ENCODE data around the gene ZCCHC9. TPM values are rescaled to one million over a fixed set of nuclear protein-coding genes. Genes with fewer than 3 reads are reported as not detected.
A peak's percentile ranks its signal among the peaks of the same experiment; 100 is the strongest.
"Not testable (repeated sequence)": the region's sequence is repeated elsewhere in the genome, so short reads cannot be mapped to it uniquely, and the experiment has no call there.

ZCCHC9 gene
- total and polyA plus RNA-seq, 5 donors from 2014 or later, result 18.7 to 24.9 (median 21.7) TPM

DNA sequence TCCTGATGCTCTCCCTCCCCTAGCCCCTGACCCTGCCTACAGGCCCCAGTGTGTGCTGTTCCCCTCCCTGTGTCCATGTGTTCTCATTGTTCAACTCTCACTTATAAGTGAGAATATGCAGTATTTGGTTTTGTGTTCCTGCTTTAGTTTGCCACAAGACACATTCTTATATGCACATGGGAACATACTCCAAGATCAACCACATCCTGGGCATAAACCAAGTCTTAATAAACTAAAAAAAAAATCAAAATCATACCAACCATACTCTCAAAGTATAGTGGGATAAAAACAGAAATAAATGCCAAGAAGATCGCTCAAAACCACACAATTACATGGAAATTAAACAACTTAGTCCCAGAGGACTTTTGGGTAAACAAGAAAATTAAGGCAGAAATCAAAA is 11.2 kb upstream of the ZCCHC9 start:
- DNase-seq (no peak), ATAC-seq (ENCODE audit: low read depth in 2 of 2) (no peak)
- Mint-ChIP-seq H3K27me3 (no peaks in the 10 kb centered on the region), H3K9me3 (peaks cover 0 to 28% (median 7%) of the 10 kb centered on the region in 7 donors), H3K36me3 (peaks cover 32% of the 10 kb centered on the region), H3K4me1 (peaks cover 49 to 83% (median 65%) of the 10 kb centered on the region in 4 donors), H3K27ac (peak overlapping the region; percentile 48 to 63 (median 53)), H3K4me3 (peak overlapping the region in 3 of 4 donors; percentile 25 to 40 (median 33))
- H3K4me3 ChIP-seq (ENCODE audit: low read depth, low read length), result no peak overlapping the region
- no peaks in the 10 kb centered on the region for H3K27me3 ChIP-seq (ENCODE audit: control insufficient read depth, insufficient read depth, low read length)
- no peaks in the 10 kb centered on the region for H3K36me3 ChIP-seq (ENCODE audit: control insufficient read depth, insufficient read depth, low read length)
- H3K27ac ChIP-seq (ENCODE audit: insufficient read depth, low read length, poor library complexity, severe bottlenecking), result no peak overlapping the region
- peaks cover 17% of the 10 kb centered on the region for H3K4me1 ChIP-seq (ENCODE audit: control insufficient read depth, insufficient read depth, low read length, poor library complexity, severe bottlenecking)
- peaks cover 0 to 8% of the 10 kb centered on the region in 2 experiments for H3K9me3 ChIP-seq (ENCODE audit: control insufficient read depth in 2 of 2, low read length in 2 of 2)

DNA sequence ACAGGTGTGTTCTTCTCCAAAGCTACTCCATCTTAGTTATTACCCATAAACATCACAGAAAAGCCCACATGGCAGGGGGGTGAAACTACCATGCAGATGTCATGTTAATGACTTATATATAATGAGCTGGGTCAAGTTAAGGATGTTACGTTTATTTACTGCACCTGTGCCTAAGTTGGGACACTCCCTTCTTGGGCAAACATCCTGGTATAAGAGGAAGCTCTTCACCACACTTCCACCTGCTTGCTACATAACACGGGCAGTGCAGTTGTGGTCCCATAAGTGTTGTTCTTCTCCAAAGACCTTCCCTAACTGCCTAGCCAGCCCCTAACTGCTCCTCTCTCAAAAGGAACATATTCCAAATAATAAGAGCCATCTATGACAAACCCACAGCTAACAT is 9.3 kb upstream of the ZCCHC9 start:
- Mint-ChIP-seq H3K4me3 (peak overlapping the region in 3 of 4 donors; percentile 37 to 75 (median 45)), H3K27me3 (no peaks in the 10 kb centered on the region), H3K9me3 (peaks cover 0 to 28% (median 7%) of the 10 kb centered on the region in 7 donors), H3K36me3 (peaks cover 25% of the 10 kb centered on the region), H3K4me1 (peaks cover 39 to 67% (median 54%) of the 10 kb centered on the region in 4 donors), H3K27ac (peak overlapping the region in 2 of 3 donors; percentile 57 to 80)
- H3K36me3 ChIP-seq (ENCODE audit: control insufficient read depth, insufficient read depth, low read length), result no peaks in the 10 kb centered on the region
- peaks cover 16% of the 10 kb centered on the region for H3K4me1 ChIP-seq (ENCODE audit: control insufficient read depth, insufficient read depth, low read length, poor library complexity, severe bottlenecking)
- no peaks in the 10 kb centered on the region for H3K27me3 ChIP-seq (ENCODE audit: control insufficient read depth, insufficient read depth, low read length)
- ATAC-seq (ENCODE audit: low read depth in 2 of 2), result peak in 1 of 2 donors; percentile 79
- H3K27ac ChIP-seq (ENCODE audit: insufficient read depth, low read length, poor library complexity, severe bottlenecking), result no peak overlapping the region
- peak in 2 of 3 donors; percentile 32 to 44 for DNase-seq
- H3K4me3 ChIP-seq (ENCODE audit: low read depth, low read length), result peak overlapping the region; percentile 19
- H3K9me3 ChIP-seq (ENCODE audit: control insufficient read depth in 2 of 2, low read length in 2 of 2), result peaks cover 0 to 8% of the 10 kb centered on the region in 2 experiments

DNA sequence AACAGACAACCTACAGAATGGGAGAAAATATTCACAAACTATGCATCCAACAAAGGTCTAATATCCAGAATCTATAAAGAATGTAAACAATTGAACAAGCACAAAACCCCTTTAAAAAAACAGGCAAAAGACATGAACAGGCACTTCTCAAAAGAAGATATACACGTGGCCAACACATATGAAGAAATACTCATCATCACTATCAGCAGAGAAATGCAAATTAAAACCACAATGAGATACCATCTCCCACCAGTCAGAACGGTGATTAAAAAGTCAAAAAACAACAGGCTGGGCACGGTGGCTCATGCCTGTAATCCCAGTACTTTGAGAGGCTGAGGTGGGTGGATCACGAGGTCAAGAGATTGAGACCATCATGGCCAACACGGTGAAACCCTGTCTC is 7.4 kb upstream of the ZCCHC9 start:
- ATAC-seq (ENCODE audit: low read depth in 2 of 2), result not testable (repeated sequence)

DNA sequence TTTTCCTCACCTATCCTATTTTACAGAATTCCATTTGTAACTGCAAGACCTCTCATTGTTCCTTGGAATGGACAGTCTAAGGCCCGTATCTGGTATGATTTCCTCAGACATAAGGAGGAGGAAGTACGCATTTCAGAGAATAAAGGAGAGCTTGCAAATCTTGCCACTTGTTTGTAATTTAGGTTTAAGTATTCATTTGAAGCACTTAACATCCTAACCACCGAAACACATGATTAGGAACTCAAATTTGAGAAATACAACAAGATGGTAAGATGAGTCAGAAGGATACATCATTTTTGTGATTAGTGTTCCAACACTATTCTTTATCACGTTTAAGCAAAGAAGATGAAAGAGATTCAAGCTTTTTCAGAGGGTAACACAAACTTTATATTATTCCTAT is 3.9 kb upstream of the ZCCHC9 start:
- peaks cover 33% of the 10 kb centered on the region for H3K4me1 ChIP-seq (ENCODE audit: control insufficient read depth, insufficient read depth, low read length, poor library complexity, severe bottlenecking)
- Mint-ChIP-seq H3K36me3 (peaks cover 8% of the 10 kb centered on the region), H3K27me3 (no peaks in the 10 kb centered on the region), H3K4me3 (peak overlapping the region in 1 of 4 donors; percentile 21), H3K4me1 (peaks cover 11 to 71% (median 42%) of the 10 kb centered on the region in 4 donors), H3K9me3 (peaks cover 0 to 13% (median 2%) of the 10 kb centered on the region in 7 donors), H3K27ac (peak overlapping the region in 1 of 3 donors; percentile 2)
- peaks cover 0 to 5% of the 10 kb centered on the region in 2 experiments for H3K9me3 ChIP-seq (ENCODE audit: control insufficient read depth in 2 of 2, low read length in 2 of 2)
- ATAC-seq (ENCODE audit: low read depth in 2 of 2) (no peak), DNase-seq (no peak)
- no peaks in the 10 kb centered on the region for H3K27me3 ChIP-seq (ENCODE audit: control insufficient read depth, insufficient read depth, low read length)
- peak overlapping the region; percentile 45 for H3K27ac ChIP-seq (ENCODE audit: insufficient read depth, low read length, poor library complexity, severe bottlenecking)
- peak overlapping the region; percentile 4 for H3K4me3 ChIP-seq (ENCODE audit: low read depth, low read length)
- no peaks in the 10 kb centered on the region for H3K36me3 ChIP-seq (ENCODE audit: control insufficient read depth, insufficient read depth, low read length)

More for the DNA sequence above, 7.4 kb upstream of the ZCCHC9 start:
- not testable (repeated sequence) for H3K27me3 Mint-ChIP-seq; H3K27me3 ChIP-seq (ENCODE audit: control insufficient read depth, insufficient read depth, low read length); H3K36me3 ChIP-seq (ENCODE audit: control insufficient read depth, insufficient read depth, low read length); H3K4me3 ChIP-seq (ENCODE audit: low read depth, low read length); H3K27ac ChIP-seq (ENCODE audit: insufficient read depth, low read length, poor library complexity, severe bottlenecking); H3K4me3 Mint-ChIP-seq; DNase-seq; H3K9me3 ChIP-seq (ENCODE audit: control insufficient read depth in 2 of 2, low read length in 2 of 2)
- Mint-ChIP-seq H3K4me1 (peaks cover 28 to 71% (median 49%) of the 10 kb centered on the region in 4 donors), H3K36me3 (peaks cover 25% of the 10 kb centered on the region), H3K9me3 (peaks cover 0 to 28% (median 7%) of the 10 kb centered on the region in 7 donors), H3K27ac (peak overlapping the region in 1 of 3 donors; percentile 1)
- peaks cover 13% of the 10 kb centered on the region for H3K4me1 ChIP-seq (ENCODE audit: control insufficient read depth, insufficient read depth, low read length, poor library complexity, severe bottlenecking)

DNA sequence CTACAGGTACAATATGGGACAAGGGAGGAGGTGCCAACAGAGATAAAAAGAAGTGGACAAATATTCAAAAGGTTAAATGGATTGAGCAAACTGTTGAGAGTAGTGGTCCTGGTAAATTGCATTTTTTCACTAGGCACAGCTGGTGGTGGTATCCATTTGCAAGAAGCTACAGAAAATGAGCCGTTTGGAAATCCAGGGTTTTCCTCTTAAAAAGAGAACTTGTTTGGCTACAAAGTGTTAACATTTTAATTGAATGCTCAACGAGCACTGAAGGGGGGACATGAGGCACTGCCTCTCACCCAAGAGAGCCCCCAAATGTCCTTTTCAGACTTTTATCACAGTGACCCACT is 491 bp upstream of the ZCCHC9 start:
- Histone ChIP-seq H3K4me1 (ENCODE audit: control insufficient read depth, insufficient read depth, low read length, poor library complexity, severe bottlenecking) (peaks cover 41% of the 10 kb centered on the region), H3K4me3 (ENCODE audit: low read depth, low read length) (peak overlapping the region; percentile 96), H3K27ac (ENCODE audit: insufficient read depth, low read length, poor library complexity, severe bottlenecking) (peak overlapping the region; percentile 87), H3K36me3 (ENCODE audit: control insufficient read depth, insufficient read depth, low read length) (peaks cover 6% of the 10 kb centered on the region), H3K9me3 (ENCODE audit: control insufficient read depth in 2 of 2, low read length in 2 of 2) (no peaks in the 10 kb centered on the region), H3K27me3 (ENCODE audit: control insufficient read depth, insufficient read depth, low read length) (no peaks in the 10 kb centered on the region)
- Mint-ChIP-seq H3K9me3 (no peaks in the 10 kb centered on the region), H3K4me3 (peak overlapping the region; percentile 91 to 98 (median 94)), H3K27ac (peak overlapping the region; percentile 89 to 99 (median 97)), H3K27me3 (no peaks in the 10 kb centered on the region), H3K4me1 (peaks cover 21 to 76% (median 51%) of the 10 kb centered on the region in 4 donors), H3K36me3 (peaks cover 6% of the 10 kb centered on the region)
- DNase-seq (no peak), ATAC-seq (ENCODE audit: low read depth in 2 of 2) (no peak)

DNA sequence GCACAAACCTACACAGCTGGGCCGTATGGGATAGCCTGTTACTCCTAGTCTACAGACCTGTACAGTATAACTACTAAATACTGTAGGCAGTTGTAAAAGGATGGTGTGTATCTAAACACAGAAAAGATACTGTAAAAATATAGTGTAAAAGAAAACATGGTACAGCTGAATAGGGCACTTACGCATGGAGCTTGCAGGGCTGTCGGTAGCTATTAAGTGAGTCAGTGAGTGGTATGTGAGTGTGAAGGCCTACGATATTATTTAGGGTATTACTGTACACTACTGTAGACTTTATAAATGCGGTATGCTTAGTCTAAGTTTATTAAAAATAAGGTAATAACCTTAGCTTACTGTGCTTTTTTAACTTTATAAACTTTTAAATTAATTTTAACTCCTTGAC is 1.2 kb downstream of the ZCCHC9 start:
- H3K27ac Mint-ChIP-seq, result peak overlapping the region; percentile 89 to 99 (median 97)
- H3K27me3 Mint-ChIP-seq, result no peaks in the 10 kb centered on the region
- H3K4me3 Mint-ChIP-seq, result peak overlapping the region; percentile 91 to 98 (median 94)
- H3K4me1 Mint-ChIP-seq, result peaks cover 21 to 74% (median 50%) of the 10 kb centered on the region in 4 donors
- H3K4me3 ChIP-seq (ENCODE audit: low read depth, low read length), result peak overlapping the region; percentile 96
- no peak overlapping the region for H3K27ac ChIP-seq (ENCODE audit: insufficient read depth, low read length, poor library complexity, severe bottlenecking)
- peaks cover 6% of the 10 kb centered on the region for H3K36me3 Mint-ChIP-seq
- no peaks in the 10 kb centered on the region for H3K9me3 ChIP-seq (ENCODE audit: control insufficient read depth in 2 of 2, low read length in 2 of 2)
- no peaks in the 10 kb centered on the region for H3K9me3 Mint-ChIP-seq
- peaks cover 6% of the 10 kb centered on the region for H3K36me3 ChIP-seq (ENCODE audit: control insufficient read depth, insufficient read depth, low read length)
- DNase-seq (no peak), ATAC-seq (ENCODE audit: low read depth in 2 of 2) (no peak)
- no peaks in the 10 kb centered on the region for H3K27me3 ChIP-seq (ENCODE audit: control insufficient read depth, insufficient read depth, low read length)
- peaks cover 39% of the 10 kb centered on the region for H3K4me1 ChIP-seq (ENCODE audit: control insufficient read depth, insufficient read depth, low read length, poor library complexity, severe bottlenecking)

DNA sequence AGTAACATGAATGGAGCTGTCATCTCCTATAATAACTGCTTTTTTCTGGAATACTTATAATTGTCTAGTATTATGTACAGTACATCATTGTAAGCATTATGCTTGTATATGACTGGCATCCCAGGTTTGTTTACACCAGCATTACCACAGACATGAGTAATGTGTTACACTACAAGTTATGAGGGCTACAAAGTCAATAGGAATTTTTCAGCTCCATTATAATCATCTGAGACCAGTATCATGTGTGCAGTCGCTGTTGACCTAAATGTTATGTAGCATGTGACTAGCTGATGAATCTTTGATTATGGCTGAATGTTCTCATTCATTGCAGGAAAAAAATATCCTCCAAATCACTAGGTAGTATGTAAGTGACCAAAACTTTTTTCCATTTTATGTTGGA is 2.2 kb downstream of the ZCCHC9 start:
- peaks cover 9% of the 10 kb centered on the region for H3K36me3 Mint-ChIP-seq
- no peak for DNase-seq
- H3K27me3 Mint-ChIP-seq, result no peaks in the 10 kb centered on the region
- H3K4me3 ChIP-seq (ENCODE audit: low read depth, low read length), result no peak overlapping the region
- H3K27me3 ChIP-seq (ENCODE audit: control insufficient read depth, insufficient read depth, low read length), result no peaks in the 10 kb centered on the region
- H3K4me1 Mint-ChIP-seq, result peaks cover 21 to 65% (median 48%) of the 10 kb centered on the region in 4 donors
- peak overlapping the region in 1 of 3 donors; percentile 63 for H3K27ac Mint-ChIP-seq
- H3K36me3 ChIP-seq (ENCODE audit: control insufficient read depth, insufficient read depth, low read length), result peaks cover 6% of the 10 kb centered on the region
- no peaks in the 10 kb centered on the region for H3K9me3 Mint-ChIP-seq
- H3K27ac ChIP-seq (ENCODE audit: insufficient read depth, low read length, poor library complexity, severe bottlenecking), result no peak overlapping the region
- no peaks in the 10 kb centered on the region for H3K9me3 ChIP-seq (ENCODE audit: control insufficient read depth in 2 of 2, low read length in 2 of 2)
- H3K4me3 Mint-ChIP-seq, result peak overlapping the region; percentile 36 to 84 (median 62)
- no peak for ATAC-seq (ENCODE audit: low read depth in 2 of 2)
- H3K4me1 ChIP-seq (ENCODE audit: control insufficient read depth, insufficient read depth, low read length, poor library complexity, severe bottlenecking), result peaks cover 38% of the 10 kb centered on the region

DNA sequence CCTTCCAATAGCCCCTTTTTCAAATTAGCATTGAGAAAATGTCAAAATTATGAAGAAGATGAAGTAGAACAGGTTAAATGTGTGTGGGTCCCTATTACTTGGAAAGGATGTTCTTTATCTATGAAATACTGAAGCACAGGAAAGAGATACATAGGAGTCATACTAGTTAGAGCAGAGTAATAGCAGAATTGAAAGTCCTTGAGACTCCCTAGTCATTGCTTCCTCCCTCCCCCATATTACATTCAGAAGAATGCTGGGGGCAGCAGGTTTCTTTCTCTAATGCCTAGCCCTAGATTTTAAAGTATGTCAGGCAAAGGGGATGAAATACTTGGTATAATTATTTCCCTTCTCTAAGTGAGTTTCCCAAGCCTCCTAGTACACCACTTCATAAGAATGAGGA is 4.4 kb downstream of the ZCCHC9 start:
- Mint-ChIP-seq H3K4me3 (no peak overlapping the region), H3K27ac (no peak overlapping the region), H3K27me3 (no peaks in the 10 kb centered on the region), H3K36me3 (peaks cover 23% of the 10 kb centered on the region), H3K9me3 (no peaks in the 10 kb centered on the region), H3K4me1 (peaks cover 14 to 47% (median 34%) of the 10 kb centered on the region in 4 donors)
- DNase-seq, result no peak
- Histone ChIP-seq H3K4me3 (ENCODE audit: low read depth, low read length) (no peak overlapping the region), H3K27me3 (ENCODE audit: control insufficient read depth, insufficient read depth, low read length) (no peaks in the 10 kb centered on the region), H3K27ac (ENCODE audit: insufficient read depth, low read length, poor library complexity, severe bottlenecking) (no peak overlapping the region), H3K4me1 (ENCODE audit: control insufficient read depth, insufficient read depth, low read length, poor library complexity, severe bottlenecking) (peaks cover 18% of the 10 kb centered on the region), H3K9me3 (ENCODE audit: control insufficient read depth in 2 of 2, low read length in 2 of 2) (no peaks in the 10 kb centered on the region), H3K36me3 (ENCODE audit: control insufficient read depth, insufficient read depth, low read length) (peaks cover 18% of the 10 kb centered on the region)
- ATAC-seq (ENCODE audit: low read depth in 2 of 2), result no peak

Data from CD4-positive, CD25-positive, alpha-beta regulatory T cell (primary cell).